Hepatocyte (in vitro differentiated cells): ENCODE measurements around the gene NDUFAF4. TPM values are rescaled to one million over a fixed set of nuclear protein-coding genes. Genes with fewer than 3 reads are reported as not detected.

Experiments used
- DNase-seq: peaks from one replicate; pipeline ENCODE4 v3.0.0-alpha.2; 2016; ENCODE audit warnings: low spot score
- H2AFZ ChIP-seq: fragments of 200-600 bp; sonication (generic); 2 replicates; pipeline ENCODE4 v1.6.0; 2016; ENCODE audit warnings: antibody characterized with exemption, mild to moderate bottlenecking
- H3K27ac ChIP-seq: fragments of 200-600 bp; sonication (generic); 2 replicates; pipeline ENCODE4 v1.5.1; 2016; ENCODE audit warnings: mild to moderate bottlenecking
- H3K27me3 ChIP-seq: fragments of 200-600 bp; sonication (generic); 2 replicates; pipeline ENCODE4 v1.6.1; 2016
- H3K36me3 ChIP-seq: fragments of 200-600 bp; sonication (generic); replicated peaks from 2 replicates; pipeline ENCODE4 v1.5.1; 2016; ENCODE audit warnings: low read depth; ENCODE audit not compliant: insufficient read depth
- H3K4me1 ChIP-seq: fragments of 200-600 bp; sonication (generic); 2 replicates; pipeline ENCODE4 v1.5.1; 2016; ENCODE audit warnings: mild to moderate bottlenecking, moderate library complexity; ENCODE audit not compliant: insufficient read depth
- H3K4me2 ChIP-seq: fragments of 200-600 bp; sonication (generic); 2 replicates; pipeline ENCODE4 v1.6.0; 2016
- H3K4me3 ChIP-seq: fragments of 200-600 bp; sonication (generic); 2 replicates; pipeline ENCODE4 v1.5.1; 2016; ENCODE audit warnings: mild to moderate bottlenecking
- H3K79me2 ChIP-seq: fragments of 200-600 bp; sonication (generic); 2 replicates; pipeline ENCODE4 v1.6.0; 2017; ENCODE audit warnings: mild to moderate bottlenecking
- H3K9me2 ChIP-seq: fragments of 200-600 bp; sonication (generic); replicated peaks from 2 replicates; pipeline ENCODE4 v1.6.0; 2017; ENCODE audit warnings: mild to moderate bottlenecking; ENCODE audit not compliant: insufficient read depth
- H3K9me3 ChIP-seq: fragments of 200-600 bp; sonication (generic); 2 replicates; pipeline ENCODE4 v1.5.1; 2016; ENCODE audit warnings: low read depth, mild to moderate bottlenecking
- H4K20me1 ChIP-seq: fragments of 200-600 bp; sonication (generic); 2 replicates; pipeline ENCODE4 v1.6.0; 2016; ENCODE audit warnings: mild to moderate bottlenecking; ENCODE audit not compliant: insufficient read depth, poor library complexity, severe bottlenecking
- CTCF ChIP-seq: fragments of 200-600 bp; sonication (generic); IDR thresholded peaks from 2 replicates; pipeline ENCODE4 v1.5.1; 2016; ENCODE audit warnings: antibody characterized with exemption, mild to moderate bottlenecking; ENCODE audit not compliant: poor library complexity
- EZH2 ChIP-seq: fragments of 200-600 bp; sonication (generic); IDR thresholded peaks from 2 replicates; pipeline ENCODE4 v1.6.1; 2016; ENCODE audit warnings: antibody characterized with exemption, mild to moderate bottlenecking, borderline replicate concordance
- EZH2phosphoT487 ChIP-seq: fragments of 200-600 bp; sonication (generic); IDR thresholded peaks from one replicate; pipeline ENCODE4 v1.6.1; 2018; ENCODE audit warnings: antibody characterized with exemption, mild to moderate bottlenecking, low read depth, moderate library complexity; ENCODE audit not compliant: unreplicated experiment, severe bottlenecking
- WGBS: methylation state at CpG from one replicate; pipeline ENCODE4 v1.1.6; 2016; ENCODE audit warnings: low lambda C conversion rate; ENCODE audit errors: missing lambda C conversion rate; 5-methylcytosine and 5-hydroxymethylcytosine counted together
- polyA plus RNA-seq: library from polyadenylated mRNA; unstranded; fragments of >200 nt; fragmentation: Nextera tagmentation; extraction: Ambion mirVana; gene quantifications from 2 replicates; pipeline ENCODE4 v1.2.1, GENCODE V29; 2016
- total RNA-seq: library from RNA; depleted of rRNA; stranded (reverse); fragments of >200 nt; gene quantifications from 2 replicates; pipeline ENCODE4 v1.2.3, GENCODE V29; 2014

NDUFAF4 gene
- total and polyA plus RNA-seq, 2 experiments from 2014 or later: 39.1 to 62.4 TPM

GRCh38 chr6:96911171-96911570, 13.5 kb upstream of the NDUFAF4 start:
- H3K27ac ChIP-seq: no peak overlapping the region
- H3K4me3 ChIP-seq: no peak overlapping the region
- no peaks in the 10 kb centered on the region for H4K20me1 ChIP-seq
- no peak for TF ChIP-seq EZH2phosphoT487
- no peak for TF ChIP-seq CTCF
- TF ChIP-seq EZH2: no peak
- WGBS: 84% methylated on average over 3 of the region's 3 CpGs
- H2AFZ ChIP-seq: no peak overlapping the region
- DNase-seq: no peak
- H3K27me3 ChIP-seq: peaks cover 7% of the 10 kb centered on the region
- H3K9me2 ChIP-seq: no peaks in the 10 kb centered on the region
- no peak overlapping the region for H3K4me2 ChIP-seq
- H3K4me1 ChIP-seq: no peaks in the 10 kb centered on the region
- H3K79me2 ChIP-seq: no peaks in the 10 kb centered on the region
- H3K9me3 ChIP-seq: no peaks in the 10 kb centered on the region
- no peaks in the 10 kb centered on the region for H3K36me3 ChIP-seq

- WGBS: 100% methylated on average over 2 of the region's 2 CpGs
- Histone ChIP-seq H2AFZ (no peak overlapping the region), H3K36me3 (no peaks in the 10 kb centered on the region), H3K4me3 (no peak overlapping the region), H3K27ac (no peak overlapping the region), H4K20me1 (no peaks in the 10 kb centered on the region), H3K9me2 (no peaks in the 10 kb centered on the region), H3K4me2 (no peak overlapping the region), H3K4me1 (no peaks in the 10 kb centered on the region), H3K27me3 (peaks cover 13% of the 10 kb centered on the region), H3K9me3 (no peaks in the 10 kb centered on the region), H3K79me2 (no peaks in the 10 kb centered on the region)
- DNase-seq: peak; percentile 45
- TF ChIP-seq EZH2 (no peak), CTCF (no peak), EZH2phosphoT487 (no peak)
Observed at GRCh38 chr6:96909811-96910210, 12.1 kb upstream of the NDUFAF4 start.

GRCh38 chr6:96907498-96907897, 9.8 kb upstream of the NDUFAF4 start:
- DNase-seq: no peak
- H3K27ac ChIP-seq: no peak overlapping the region
- H3K4me3 ChIP-seq: no peak overlapping the region
- no peaks in the 10 kb centered on the region for H3K4me1 ChIP-seq
- 88% methylated on average over 2 of the region's 2 CpGs for WGBS
- TF ChIP-seq EZH2 (no peak), EZH2phosphoT487 (no peak), CTCF (no peak)
- no peaks in the 10 kb centered on the region for H4K20me1 ChIP-seq
- H3K27me3 ChIP-seq: peaks cover 13% of the 10 kb centered on the region
- H3K79me2 ChIP-seq: no peaks in the 10 kb centered on the region
- no peak overlapping the region for H3K4me2 ChIP-seq
- H3K36me3 ChIP-seq: no peaks in the 10 kb centered on the region
- H3K9me2 ChIP-seq: no peaks in the 10 kb centered on the region
- no peaks in the 10 kb centered on the region for H3K9me3 ChIP-seq
- H2AFZ ChIP-seq: no peak overlapping the region

- 98% methylated on average over 2 of the region's 2 CpGs for WGBS
- DNase-seq: no peak
- Histone ChIP-seq H4K20me1 (no peaks in the 10 kb centered on the region), H3K36me3 (no peaks in the 10 kb centered on the region), H2AFZ (no peak overlapping the region), H3K27me3 (peaks cover 4% of the 10 kb centered on the region), H3K4me1 (peaks cover 5% of the 10 kb centered on the region), H3K9me2 (no peaks in the 10 kb centered on the region), H3K4me3 (no peak overlapping the region), H3K27ac (no peak overlapping the region), H3K79me2 (peaks cover 11% of the 10 kb centered on the region), H3K9me3 (no peaks in the 10 kb centered on the region), H3K4me2 (no peak overlapping the region)
- TF ChIP-seq EZH2phosphoT487 (no peak), CTCF (no peak), EZH2 (no peak)
Observed at GRCh38 chr6:96900873-96901272, 3.2 kb upstream of the NDUFAF4 start.
